Astrocyte of the cerebellum (primary cell): Measurements from ENCODE around the gene ALDH1L1.
A peak's percentile ranks its signal among the peaks of the same experiment; 100 is the strongest.

Experiments used
- DNase-seq: peaks from one replicate; pipeline ENCODE4 v3.0.0-alpha.2; 2011; ENCODE audit warnings: low read depth
- H3K4me3 ChIP-seq: 2 replicates; pipeline ENCODE4 v1.5.1; 2011; ENCODE audit warnings: mild to moderate bottlenecking, low read depth, low read length, moderate library complexity
- in situ Hi-C: cut with HindIII; loops from 2 replicates; pipeline ENCODE4 v1.10.0; 2017; ENCODE audit warnings: low sequenced_read_pairs
- TF ChIP-seq, protein P1 (sequence below): IDR thresholded peaks from 2 replicates; pipeline ENCODE4 v1.5.1; 2012; ENCODE audit warnings: low read length, low read depth, moderate library complexity, mild to moderate bottlenecking; ENCODE audit errors: missing control alignments

The ALDH1L1 gene

DNA sequence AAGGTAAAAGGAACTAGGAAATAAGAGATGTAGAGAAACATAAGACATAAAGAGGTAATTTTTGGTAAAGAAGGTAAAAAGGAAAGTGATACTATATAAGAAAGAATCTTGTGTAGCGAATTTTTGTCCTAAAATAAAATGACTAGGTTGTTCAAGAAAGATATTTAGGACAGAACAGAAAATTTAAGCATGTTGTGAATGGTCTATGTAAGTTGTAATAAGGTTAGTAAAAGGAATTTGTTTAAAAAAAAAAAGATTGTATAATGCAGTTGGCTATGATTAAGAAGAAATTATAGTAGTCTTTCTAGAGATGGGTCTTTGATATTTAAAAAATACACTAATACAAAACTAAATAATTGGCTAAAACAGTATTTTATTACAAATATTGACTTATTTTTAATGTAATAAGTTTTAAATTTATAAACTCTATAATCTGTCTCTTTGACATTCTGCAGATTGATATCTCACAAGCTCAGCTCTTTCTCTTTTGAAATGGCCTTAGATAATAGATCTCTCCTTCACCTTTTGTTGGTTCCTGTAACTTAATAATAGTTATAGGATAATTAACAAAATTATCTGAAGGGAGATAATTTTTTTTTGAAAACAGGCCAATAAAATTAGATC, 92.7 kb downstream of the ALDH1L1 start:
- DNase-seq, result no peak
- in situ Hi-C loops, result no loop called here
- no peak overlapping the region for H3K4me3 ChIP-seq
- TF ChIP-seq, protein P1, sequence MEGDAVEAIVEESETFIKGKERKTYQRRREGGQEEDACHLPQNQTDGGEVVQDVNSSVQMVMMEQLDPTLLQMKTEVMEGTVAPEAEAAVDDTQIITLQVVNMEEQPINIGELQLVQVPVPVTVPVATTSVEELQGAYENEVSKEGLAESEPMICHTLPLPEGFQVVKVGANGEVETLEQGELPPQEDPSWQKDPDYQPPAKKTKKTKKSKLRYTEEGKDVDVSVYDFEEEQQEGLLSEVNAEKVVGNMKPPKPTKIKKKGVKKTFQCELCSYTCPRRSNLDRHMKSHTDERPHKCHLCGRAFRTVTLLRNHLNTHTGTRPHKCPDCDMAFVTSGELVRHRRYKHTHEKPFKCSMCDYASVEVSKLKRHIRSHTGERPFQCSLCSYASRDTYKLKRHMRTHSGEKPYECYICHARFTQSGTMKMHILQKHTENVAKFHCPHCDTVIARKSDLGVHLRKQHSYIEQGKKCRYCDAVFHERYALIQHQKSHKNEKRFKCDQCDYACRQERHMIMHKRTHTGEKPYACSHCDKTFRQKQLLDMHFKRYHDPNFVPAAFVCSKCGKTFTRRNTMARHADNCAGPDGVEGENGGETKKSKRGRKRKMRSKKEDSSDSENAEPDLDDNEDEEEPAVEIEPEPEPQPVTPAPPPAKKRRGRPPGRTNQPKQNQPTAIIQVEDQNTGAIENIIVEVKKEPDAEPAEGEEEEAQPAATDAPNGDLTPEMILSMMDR, result no peak

DNA sequence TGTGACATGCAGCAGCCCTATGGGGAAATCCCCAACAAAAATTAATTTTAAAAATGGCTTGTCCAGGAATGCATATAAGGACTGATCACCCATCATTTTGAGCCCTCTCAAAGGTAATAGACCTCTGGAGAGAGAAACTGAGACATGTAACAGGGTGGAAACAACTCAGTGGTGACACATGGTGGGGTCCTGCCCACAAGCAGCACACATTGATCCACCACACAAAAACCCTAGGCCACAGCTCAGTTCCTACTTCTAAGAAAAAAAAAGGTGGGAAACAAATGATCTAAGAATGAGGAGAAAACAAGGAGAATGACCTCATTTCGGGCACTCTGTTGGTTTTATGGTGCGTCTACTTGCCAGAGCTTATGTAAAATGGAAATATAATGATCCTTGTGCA, 94.5 kb downstream of the ALDH1L1 start:
- in situ Hi-C loops, result no loop called here
- H3K4me3 ChIP-seq, result no peak overlapping the region
- no peak for DNase-seq
- TF ChIP-seq, protein P1, result no peak

DNA sequence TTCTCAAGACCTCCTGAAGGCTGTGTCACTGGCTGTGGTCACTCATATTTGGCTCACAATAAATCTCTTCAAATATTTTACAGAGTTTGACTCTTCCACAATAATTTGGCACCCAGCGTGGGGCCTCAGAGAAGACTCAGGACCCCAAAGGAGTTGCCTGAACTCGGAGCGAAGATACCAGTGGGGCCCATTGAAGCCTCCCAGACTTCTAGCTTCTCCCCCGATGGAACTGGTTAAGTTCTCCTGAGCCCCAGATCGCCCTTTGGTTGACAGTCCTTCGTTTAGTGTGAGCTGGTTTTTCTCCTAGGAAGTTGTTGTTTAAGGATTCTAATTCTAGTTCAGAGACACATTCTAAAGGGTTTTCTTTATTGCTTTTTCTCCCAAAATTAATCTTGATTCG, 95.1 kb downstream of the ALDH1L1 start:
- TF ChIP-seq, protein P1, result no peak
- no peak for DNase-seq
- in situ Hi-C loops, result no loop called here
- H3K4me3 ChIP-seq, result no peak overlapping the region

DNA sequence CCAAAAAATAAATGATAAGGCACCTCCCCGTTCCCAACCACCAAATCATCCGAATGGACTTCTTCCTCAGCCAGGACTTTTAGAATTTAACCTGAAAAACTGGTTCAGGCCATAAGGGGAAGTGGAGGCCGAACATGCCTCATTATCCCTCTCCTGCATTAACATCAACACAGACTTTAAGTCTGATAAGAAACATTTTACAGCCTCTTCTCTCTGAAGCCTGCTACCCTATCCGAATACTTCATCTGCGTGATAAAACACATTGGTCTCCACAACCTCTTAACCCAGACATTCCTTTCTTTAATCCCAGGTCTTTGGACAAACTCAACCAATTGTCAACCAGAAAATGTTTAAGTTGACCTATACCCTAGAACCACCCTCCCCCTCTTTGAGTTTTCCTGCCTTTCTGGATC, 95.6 kb downstream of the ALDH1L1 start:
- DNase-seq, result no peak
- H3K4me3 ChIP-seq, result peak overlapping the region; percentile 60
- in situ Hi-C loops, result no loop called here
- TF ChIP-seq, protein P1, result no peak

DNA sequence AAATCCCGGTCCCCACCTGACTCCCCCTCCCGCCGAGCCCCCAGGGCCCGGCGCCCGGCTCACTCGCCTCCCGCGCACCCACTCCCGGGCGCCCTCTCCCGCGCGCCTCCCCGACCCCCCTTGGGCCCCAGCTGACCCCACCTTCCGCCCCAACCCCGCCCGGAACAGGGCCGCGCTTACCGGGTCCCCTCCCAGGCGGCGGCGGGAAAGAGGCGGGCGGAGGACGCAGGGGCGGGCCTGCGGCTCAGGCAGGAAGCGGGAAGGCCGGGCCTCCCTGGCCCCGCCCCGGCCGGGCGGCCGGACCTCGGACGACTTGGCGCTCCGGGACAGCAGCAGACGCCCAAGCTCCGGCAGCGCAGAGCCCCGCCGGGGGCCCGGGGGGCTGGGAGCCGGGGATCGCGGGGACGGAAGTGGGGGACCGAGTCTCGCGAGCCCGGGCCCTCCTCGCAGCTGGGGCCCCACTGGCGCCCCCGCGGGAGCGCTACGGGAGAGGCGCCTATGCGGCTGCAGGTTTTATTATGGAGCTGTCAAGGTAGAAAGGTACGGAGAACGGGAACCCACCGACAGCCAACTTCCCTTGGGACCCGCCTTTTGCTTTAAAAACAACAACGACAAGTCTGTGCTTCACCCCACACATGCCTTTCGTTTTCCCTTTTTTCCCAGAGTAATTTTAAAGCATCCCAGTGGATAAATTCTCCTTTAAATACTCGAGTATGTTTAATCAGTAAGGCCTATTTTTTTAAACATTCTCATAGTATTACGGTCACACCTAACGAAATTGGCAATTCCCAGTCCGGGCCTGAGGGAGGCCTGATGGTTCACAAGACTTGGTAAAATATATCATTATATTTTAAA, 96.2 kb downstream of the ALDH1L1 start, which contains the start of gene SLC41A3:
TSS of gene SLC41A3 (minus strand) at position 212 of the 855 bp plus-strand sequence. CDS start 15,905 bp downstream, outside the sequence.
- peak within 1 kb of the TSS; percentile 60 for H3K4me3 ChIP-seq
- TF ChIP-seq, protein P1, result peak; percentile 52
- peak; percentile 29 for DNase-seq
- in situ Hi-C loops, result no loop called here

DNA sequence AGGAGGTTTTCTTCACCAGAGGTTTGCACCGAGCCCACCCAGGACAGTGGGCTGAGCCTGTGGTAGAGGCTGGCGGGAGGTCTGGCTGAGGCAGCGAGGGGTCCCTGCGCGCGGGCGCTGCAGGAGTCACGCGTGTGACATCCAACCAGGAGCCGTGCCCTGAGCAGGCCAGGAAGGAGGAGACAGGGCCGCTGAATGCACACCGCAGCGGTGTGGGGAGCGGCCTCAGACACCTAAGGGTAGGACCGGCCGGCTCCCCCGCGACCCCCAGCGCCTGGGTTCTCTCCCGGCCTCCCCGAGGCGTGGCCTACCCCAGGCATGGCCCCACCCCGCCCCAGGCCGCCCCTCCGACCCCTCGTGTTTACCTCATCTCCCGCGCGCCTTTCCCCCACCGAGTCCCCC, 96.9 kb downstream of the ALDH1L1 start:
- H3K4me3 ChIP-seq, result peak overlapping the region; percentile 60
- TF ChIP-seq, protein P1, result no peak
- DNase-seq, result no peak
- in situ Hi-C loops, result no loop called here
